Esophagus muscularis mucosa (tissue), 4 donors: ENCODE results near the gene GRIK4. TPM values are rescaled to one million over a fixed set of nuclear protein-coding genes. Genes with fewer than 3 reads are reported as not detected.

Experiments used
- DNase-seq: peaks from one replicate; pipeline ENCODE4 v3.0.0-alpha.2; 2017; ENCODE audit errors: extremely low spot score
- H3K27ac ChIP-seq, 4 donors: fragments of 200-600 bp; sonication (generic); replicated peaks in 1 of 4; 1 replicate in 3 of 4; 2 replicates in 1 of 4; pipeline ENCODE4 v1.5.1; 2016 to 2019; ENCODE audit warnings: mild to moderate bottlenecking in 1 of 4
- H3K27me3 ChIP-seq, 4 donors: fragments of 200-600 bp; sonication (generic); one replicate each; pipeline versions ENCODE4 v1.5.1 to v1.6.0; 2016 to 2019
- H3K36me3 ChIP-seq, 4 donors: fragments of 200-600 bp; sonication (generic); one replicate each; pipeline ENCODE4 v1.5.1; 2016 to 2019
- H3K4me1 ChIP-seq, 4 donors: fragments of 200-600 bp; sonication (generic); one replicate each; pipeline ENCODE4 v1.5.1; 2016 to 2019
- H3K4me3 ChIP-seq, 4 donors: fragments of 200-600 bp; sonication (generic); 1 replicate in 2 of 4; 2 replicates in 2 of 4; pipeline ENCODE4 v1.5.1; 2016 to 2019; ENCODE audit warnings: mild to moderate bottlenecking in 4 of 4, moderate library complexity in 1 of 4
- H3K9me3 ChIP-seq, 4 donors: fragments of 200-600 bp; sonication (generic); 1 replicate in 3 of 4; 2 replicates in 1 of 4; pipeline ENCODE4 v1.5.1; 2016 to 2019
- EP300 ChIP-seq: sonication (generic); formaldehyde crosslinking; IDR thresholded peaks from one replicate; pipeline ENCODE4 v1.6.1; 2017; ENCODE audit warnings: antibody characterized with exemption
- POLR2A ChIP-seq: fragments of 450-650 bp; IDR thresholded peaks from one replicate; pipeline ENCODE4 v1.6.1; 2017; ENCODE audit warnings: antibody characterized with exemption, moderate library complexity, mild to moderate bottlenecking, low read depth
- POLR2AphosphoS5 ChIP-seq, 2 donors: sonication (generic); formaldehyde crosslinking; IDR thresholded peaks; one replicate each; pipeline ENCODE4 v1.6.1; 2017; ENCODE audit warnings: antibody characterized with exemption in 2 of 2
- WGBS: methylation state at CpG from one replicate; pipeline ENCODE4 v1.1.5; 2018; 5-methylcytosine and 5-hydroxymethylcytosine counted together
- intact Hi-C: fragments of 100-400 bp; cut with DNase I; formaldehyde crosslinking; loops from one replicate; pipeline ENCODE4 v1.15.1; 2023
- total RNA-seq, 4 donors: library from RNA; depleted of rRNA; stranded (reverse); fragments of >200 nt; gene quantifications; one replicate each; pipeline versions ENCODE4 v1.1.0 to v1.2.1, GENCODE V29; 2016
- TF ChIP-seq, protein P1 (sequence below), 3 experiments: fragments of 200-600 bp in 2 of 3; fragments of 450-650 bp in 1 of 3; sonication (generic) in 2 of 3; IDR thresholded peaks; one replicate each; pipeline ENCODE4 v1.5.1; 2017 to 2019; ENCODE audit warnings: antibody characterized with exemption in 3 of 3, mild to moderate bottlenecking in 2 of 3, moderate library complexity in 1 of 3

GRIK4 gene
- total RNA-seq, 4 donors from 2014 or later = 0.13 to 0.83 (median 0.43) TPM

DNA sequence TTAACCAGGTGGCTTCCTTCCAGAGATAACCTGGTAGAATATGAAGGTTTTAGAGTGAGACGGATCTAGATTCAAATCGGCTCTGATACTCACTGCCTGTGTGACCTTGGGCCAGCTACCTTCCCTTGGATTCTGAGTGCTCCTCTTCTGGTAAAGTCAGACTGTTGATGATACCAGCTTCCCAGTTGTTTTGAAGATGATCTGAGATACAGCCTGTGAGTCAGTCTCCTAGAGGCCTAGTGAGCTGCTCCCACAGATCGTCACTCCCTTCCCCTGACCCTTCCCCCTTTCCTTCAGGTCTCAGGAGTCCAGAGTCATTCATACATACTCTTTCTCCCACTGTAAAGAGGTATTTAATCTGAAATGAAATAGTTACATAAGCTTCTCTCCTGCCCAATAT, 207.8 kb downstream of the GRIK4 start:
- H3K27ac ChIP-seq = no peak overlapping the region
- intact Hi-C loops = no loop called here
- 70% methylated on average over 3 of the region's 3 CpGs for WGBS
- TF ChIP-seq, protein P1, sequence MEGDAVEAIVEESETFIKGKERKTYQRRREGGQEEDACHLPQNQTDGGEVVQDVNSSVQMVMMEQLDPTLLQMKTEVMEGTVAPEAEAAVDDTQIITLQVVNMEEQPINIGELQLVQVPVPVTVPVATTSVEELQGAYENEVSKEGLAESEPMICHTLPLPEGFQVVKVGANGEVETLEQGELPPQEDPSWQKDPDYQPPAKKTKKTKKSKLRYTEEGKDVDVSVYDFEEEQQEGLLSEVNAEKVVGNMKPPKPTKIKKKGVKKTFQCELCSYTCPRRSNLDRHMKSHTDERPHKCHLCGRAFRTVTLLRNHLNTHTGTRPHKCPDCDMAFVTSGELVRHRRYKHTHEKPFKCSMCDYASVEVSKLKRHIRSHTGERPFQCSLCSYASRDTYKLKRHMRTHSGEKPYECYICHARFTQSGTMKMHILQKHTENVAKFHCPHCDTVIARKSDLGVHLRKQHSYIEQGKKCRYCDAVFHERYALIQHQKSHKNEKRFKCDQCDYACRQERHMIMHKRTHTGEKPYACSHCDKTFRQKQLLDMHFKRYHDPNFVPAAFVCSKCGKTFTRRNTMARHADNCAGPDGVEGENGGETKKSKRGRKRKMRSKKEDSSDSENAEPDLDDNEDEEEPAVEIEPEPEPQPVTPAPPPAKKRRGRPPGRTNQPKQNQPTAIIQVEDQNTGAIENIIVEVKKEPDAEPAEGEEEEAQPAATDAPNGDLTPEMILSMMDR (IDR thresholded peaks at IDR 0.05) = no peak
- no peak for TF ChIP-seq POLR2AphosphoS5 (IDR thresholded peaks at IDR 0.05)
- no peak for TF ChIP-seq EP300
- TF ChIP-seq POLR2A = no peak
- no peaks in the 10 kb centered on the region for H3K36me3 ChIP-seq
- H3K27me3 ChIP-seq = peaks cover 0 to 47% (median 0%) of the 10 kb centered on the region in 4 donors
- no peak overlapping the region for H3K4me3 ChIP-seq
- no peak for DNase-seq
- H3K9me3 ChIP-seq = no peaks in the 10 kb centered on the region
- no peaks in the 10 kb centered on the region for H3K4me1 ChIP-seq

- no peak overlapping the region for H3K4me3 ChIP-seq
- no peaks in the 10 kb centered on the region for H3K4me1 ChIP-seq
- H3K27me3 ChIP-seq = peaks cover 0 to 36% (median 0%) of the 10 kb centered on the region in 4 donors
- no peak for TF ChIP-seq EP300
- TF ChIP-seq POLR2AphosphoS5 (IDR thresholded peaks at IDR 0.05) = no peak
- no peak for TF ChIP-seq POLR2A
- TF ChIP-seq, protein P1 (IDR thresholded peaks at IDR 0.05) = no peak
- no peak for DNase-seq
- 77% methylated on average over 1 of the region's 1 CpG for WGBS
- no peaks in the 10 kb centered on the region for H3K9me3 ChIP-seq
- H3K27ac ChIP-seq = no peak overlapping the region
- no peaks in the 10 kb centered on the region for H3K36me3 ChIP-seq
- intact Hi-C loops = no loop called here
Observed at GRCh38 chr11:120720760-120721159, 209.2 kb downstream of the GRIK4 start.

- DNase-seq = no peak
- no peak overlapping the region for H3K27ac ChIP-seq
- H3K4me1 ChIP-seq = no peaks in the 10 kb centered on the region
- 67% methylated on average over 6 of the region's 6 CpGs for WGBS
- peaks cover 0 to 15% (median 11%) of the 10 kb centered on the region in 4 donors for H3K9me3 ChIP-seq
- no peaks in the 10 kb centered on the region for H3K36me3 ChIP-seq
- peaks cover 0 to 32% (median 0%) of the 10 kb centered on the region in 4 donors for H3K27me3 ChIP-seq
- intact Hi-C loops = no loop called here
- H3K4me3 ChIP-seq = no peak overlapping the region
- no peak for TF ChIP-seq POLR2A
- TF ChIP-seq POLR2AphosphoS5 (IDR thresholded peaks at IDR 0.05) = no peak
- TF ChIP-seq, protein P1 (IDR thresholded peaks at IDR 0.05) = no peak
- TF ChIP-seq EP300 = no peak
Observed at GRCh38 chr11:120722524-120722923, 211.0 kb downstream of the GRIK4 start.

DNA sequence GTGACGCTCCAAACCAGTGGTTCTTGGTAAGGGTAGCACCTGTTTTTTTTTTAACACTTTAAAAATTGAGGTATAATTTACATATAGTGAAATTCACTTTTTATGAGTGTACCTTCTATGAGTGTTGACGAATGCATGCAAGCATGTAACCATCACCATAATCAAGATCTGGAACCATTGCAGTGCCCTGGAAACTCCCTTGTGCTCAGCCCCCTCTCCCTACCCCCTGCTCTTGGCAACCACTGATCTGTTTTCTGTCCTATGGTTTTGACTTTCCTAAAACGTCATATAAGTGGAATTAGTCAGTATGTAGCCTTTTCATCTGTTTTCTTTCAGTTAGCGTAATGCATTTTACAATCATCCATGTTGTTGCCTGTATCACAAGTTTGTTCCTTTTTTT, 212.2 kb downstream of the GRIK4 start:
- Histone ChIP-seq H3K27me3 (peaks cover 0 to 23% (median 0%) of the 10 kb centered on the region in 4 donors), H3K4me3 (no peak overlapping the region), H3K9me3 (peaks cover 0 to 19% (median 15%) of the 10 kb centered on the region in 4 donors), H3K4me1 (no peaks in the 10 kb centered on the region), H3K27ac (no peak overlapping the region), H3K36me3 (no peaks in the 10 kb centered on the region)
- TF ChIP-seq POLR2A (no peak), EP300 (no peak), POLR2AphosphoS5 (IDR thresholded peaks at IDR 0.05) (no peak)
- TF ChIP-seq, protein P1 (IDR thresholded peaks at IDR 0.05) = no peak
- intact Hi-C loops = no loop called here
- 84% methylated on average over 4 of the region's 4 CpGs for WGBS
- DNase-seq = no peak

DNA sequence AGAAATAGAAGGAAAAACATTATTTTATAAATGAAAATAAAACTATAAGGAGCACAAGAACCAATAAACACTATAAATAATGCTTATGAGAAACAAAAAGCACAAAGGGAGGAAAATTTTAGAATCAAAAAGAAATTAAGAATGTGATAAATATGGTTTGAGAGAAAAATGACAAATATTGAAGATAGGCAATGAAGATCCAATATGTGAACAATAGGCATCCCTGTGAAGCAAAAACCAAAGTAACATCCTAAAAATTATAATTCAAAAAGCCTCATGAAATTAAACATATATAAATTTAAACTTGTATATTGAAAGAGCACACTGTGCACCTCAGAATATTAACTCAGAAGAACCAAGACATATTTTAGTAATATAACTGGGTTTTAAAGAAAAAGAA, 216.2 kb downstream of the GRIK4 start:
- Histone ChIP-seq H3K4me3 (no peak overlapping the region), H3K36me3 (no peaks in the 10 kb centered on the region), H3K9me3 (peaks cover 0 to 21% (median 19%) of the 10 kb centered on the region in 4 donors), H3K27me3 (no peaks in the 10 kb centered on the region), H3K4me1 (no peaks in the 10 kb centered on the region), H3K27ac (no peak overlapping the region)
- DNase-seq = no peak
- intact Hi-C loops = no loop called here
- TF ChIP-seq POLR2A = no peak
